GM23248 (cell line): Measurements from ENCODE around the gene ZNF598. TPM values are rescaled to one million over a fixed set of nuclear protein-coding genes. Genes with fewer than 3 reads are reported as not detected.

Experiments
- DNase-seq: peaks from one replicate; pipeline ENCODE4 v3.0.0-alpha.2; 2015
- H2AFZ ChIP-seq: fragments of 200-600 bp; sonication (generic); 2 replicates; pipeline ENCODE4 v1.6.1; 2016; ENCODE audit warnings: antibody characterized with exemption
- H3F3A ChIP-seq: fragments of 200-600 bp; sonication (generic); 2 replicates; pipeline ENCODE4 v1.6.1; 2016; ENCODE audit warnings: mild to moderate bottlenecking, antibody characterized with exemption, mixed run types; ENCODE audit not compliant: insufficient read depth
- H3K27ac ChIP-seq: fragments of 200-600 bp; sonication (generic); 2 replicates; pipeline ENCODE4 v1.5.1; 2016; ENCODE audit warnings: mild to moderate bottlenecking
- H3K27me3 ChIP-seq: fragments of 200-600 bp; sonication (generic); replicated peaks from 2 replicates; pipeline ENCODE4 v1.6.1; 2016; ENCODE audit warnings: mild to moderate bottlenecking; ENCODE audit not compliant: insufficient read depth
- H3K36me3 ChIP-seq: fragments of 200-600 bp; sonication (generic); 2 replicates; pipeline ENCODE4 v1.6.1; 2016; ENCODE audit warnings: low read depth, mild to moderate bottlenecking
- H3K4me1 ChIP-seq: fragments of 200-600 bp; sonication (generic); 2 replicates; pipeline ENCODE4 v1.6.1; 2016; ENCODE audit warnings: mild to moderate bottlenecking; ENCODE audit not compliant: insufficient read depth
- H3K4me2 ChIP-seq: fragments of 200-600 bp; sonication (generic); one replicate; pipeline ENCODE4 v1.6.1; 2016; ENCODE audit warnings: mild to moderate bottlenecking; ENCODE audit not compliant: unreplicated experiment
- H3K4me3 ChIP-seq: fragments of 200-600 bp; sonication (generic); 2 replicates; pipeline ENCODE4 v1.5.1; 2016; ENCODE audit warnings: mild to moderate bottlenecking
- H3K79me2 ChIP-seq: fragments of 200-600 bp; sonication (generic); 2 replicates; pipeline ENCODE4 v1.6.1; 2016; ENCODE audit warnings: mild to moderate bottlenecking; ENCODE audit not compliant: insufficient read depth
- H3K9ac ChIP-seq: fragments of 200-600 bp; sonication (generic); 2 replicates; pipeline ENCODE4 v1.6.1; 2016; ENCODE audit warnings: mild to moderate bottlenecking
- H3K9me2 ChIP-seq: fragments of 200-600 bp; sonication (generic); 2 replicates; pipeline ENCODE4 v1.6.1; 2016; ENCODE audit warnings: mixed run types, mild to moderate bottlenecking, moderate library complexity; ENCODE audit not compliant: insufficient read depth
- H3K9me3 ChIP-seq: fragments of 200-600 bp; sonication (generic); one replicate; pipeline ENCODE4 v1.6.1; 2017; ENCODE audit warnings: low read depth
- H4K20me1 ChIP-seq: fragments of 200-600 bp; sonication (generic); 2 replicates; pipeline ENCODE4 v1.6.0; 2016; ENCODE audit not compliant: insufficient read depth
- EZH2 ChIP-seq: fragments of 200-600 bp; sonication (generic); IDR thresholded peaks from 2 replicates; pipeline ENCODE4 v1.6.1; 2018; ENCODE audit warnings: antibody characterized with exemption, mild to moderate bottlenecking; ENCODE audit not compliant: insufficient read depth, poor library complexity, severe bottlenecking
- EZH2phosphoT487 ChIP-seq: fragments of 200-600 bp; sonication (generic); IDR thresholded peaks from 2 replicates; pipeline ENCODE4 v1.6.1; 2018; ENCODE audit warnings: antibody characterized with exemption, moderate library complexity, mild to moderate bottlenecking, low read depth; ENCODE audit not compliant: insufficient read depth
- WGBS, 2 experiments: methylation state at CpG; one replicate each; pipeline ENCODE4 v1.1.6; 2015 to 2017; ENCODE audit warnings: low lambda C conversion rate in 2 of 2, low coverage in 1 of 2; ENCODE audit errors: missing lambda C conversion rate in 2 of 2; 5-methylcytosine and 5-hydroxymethylcytosine counted together
- in situ Hi-C: fragments of 300-500 bp; cut with MboI; formaldehyde crosslinking; loops from 2 replicates; pipeline ENCODE4 v1.15.0; 2020
- polyA plus RNA-seq: library from polyadenylated mRNA; unstranded; fragments of >200 nt; fragmentation: Nextera tagmentation; extraction: Ambion mirVana; gene quantifications from 2 replicates; pipeline ENCODE4 v1.2.1, GENCODE V29; 2016
- small RNA-seq: library from RNA; depleted of rRNA; stranded (forward); fragments of <200 nt; gene quantifications from one replicate; pipeline ENCODE3, GENCODE V24; 2014; ENCODE audit warnings: low read depth, low replicate concordance
- total RNA-seq: library from RNA; depleted of rRNA; stranded (reverse); fragments of >200 nt; shearing (Covaris generic); gene quantifications from 2 replicates; pipeline ENCODE4 v1.2.3, GENCODE V29; 2014; rRNA removed

ZNF598 gene
- total and polyA plus RNA-seq, 2 experiments from 2014 or later = 12.2 to 21.2 TPM

GRCh38 chr16:1953734-1954133 is 55.9 kb downstream of the ZNF598 start:
- DNase-seq = no peak
- Histone ChIP-seq H3K4me3 (no peak overlapping the region), H2AFZ (no peak overlapping the region), H3K4me2 (no peak overlapping the region), H3K9me3 (no peaks in the 10 kb centered on the region), H3K27me3 (no peaks in the 10 kb centered on the region), H3K9ac (no peak overlapping the region), H3K27ac (no peak overlapping the region), H3K36me3 (no peaks in the 10 kb centered on the region), H4K20me1 (no peaks in the 10 kb centered on the region), H3K9me2 (no peaks in the 10 kb centered on the region), H3K79me2 (no peaks in the 10 kb centered on the region), H3K4me1 (no peaks in the 10 kb centered on the region), H3F3A (no peaks in the 10 kb centered on the region)
- in situ Hi-C loops = no loop called here
- TF ChIP-seq EZH2phosphoT487 (no peak), EZH2 (no peak)
- WGBS, 2 experiments = 86 to 90% methylated on average over 22 of the region's 22 CpGs

- in situ Hi-C loops = no loop called here
- Histone ChIP-seq H3K9me3 (no peaks in the 10 kb centered on the region), H4K20me1 (no peaks in the 10 kb centered on the region), H3K27ac (no peak overlapping the region), H3K36me3 (no peaks in the 10 kb centered on the region), H3K4me2 (no peak overlapping the region), H2AFZ (no peak overlapping the region), H3F3A (no peaks in the 10 kb centered on the region), H3K4me1 (no peaks in the 10 kb centered on the region), H3K9ac (no peak overlapping the region), H3K27me3 (no peaks in the 10 kb centered on the region), H3K9me2 (no peaks in the 10 kb centered on the region), H3K79me2 (no peaks in the 10 kb centered on the region), H3K4me3 (no peak overlapping the region)
- WGBS, 2 experiments = 82 to 83% methylated on average over 19 of the region's 19 CpGs
- TF ChIP-seq EZH2phosphoT487 (no peak), EZH2 (no peak)
- DNase-seq = no peak
Observed at GRCh38 chr16:1950559-1950958, 59.1 kb downstream of the ZNF598 start.

DNA sequence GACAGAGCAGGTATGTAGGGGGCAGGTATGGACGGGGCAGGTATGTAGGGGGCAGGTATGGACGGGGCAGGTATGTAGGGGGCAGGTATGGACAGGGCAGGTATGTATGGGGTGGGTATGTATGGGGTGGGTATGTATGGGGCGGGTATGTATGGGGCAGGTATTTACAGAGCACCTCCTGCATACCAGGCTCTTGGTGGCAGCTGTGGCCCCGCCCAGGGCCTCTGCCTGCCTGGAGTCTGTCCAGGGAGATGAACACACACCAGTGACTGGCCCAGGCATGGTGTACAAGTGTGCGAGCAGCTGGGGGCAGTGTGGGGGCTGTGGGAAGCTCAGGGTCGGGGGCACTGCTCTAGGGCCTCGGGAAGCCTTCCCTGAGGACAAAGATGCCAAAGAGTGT is 59.6 kb downstream of the ZNF598 start:
- 39 to 68% methylated on average over 2 to 7 of the region's 7 CpGs for WGBS, 2 experiments
- Histone ChIP-seq H3K9me3 (no peaks in the 10 kb centered on the region), H3K27ac (no peak overlapping the region), H3K79me2 (no peaks in the 10 kb centered on the region), H3K4me3 (no peak overlapping the region), H3K4me1 (no peaks in the 10 kb centered on the region), H3K9me2 (no peaks in the 10 kb centered on the region), H2AFZ (no peak overlapping the region), H3K27me3 (no peaks in the 10 kb centered on the region), H4K20me1 (no peaks in the 10 kb centered on the region), H3K9ac (no peak overlapping the region), H3K4me2 (no peak overlapping the region), H3K36me3 (no peaks in the 10 kb centered on the region), H3F3A (no peaks in the 10 kb centered on the region)
- TF ChIP-seq EZH2phosphoT487 (no peak), EZH2 (no peak)
- DNase-seq = peak; percentile 28
- in situ Hi-C loops = no loop called here

DNA sequence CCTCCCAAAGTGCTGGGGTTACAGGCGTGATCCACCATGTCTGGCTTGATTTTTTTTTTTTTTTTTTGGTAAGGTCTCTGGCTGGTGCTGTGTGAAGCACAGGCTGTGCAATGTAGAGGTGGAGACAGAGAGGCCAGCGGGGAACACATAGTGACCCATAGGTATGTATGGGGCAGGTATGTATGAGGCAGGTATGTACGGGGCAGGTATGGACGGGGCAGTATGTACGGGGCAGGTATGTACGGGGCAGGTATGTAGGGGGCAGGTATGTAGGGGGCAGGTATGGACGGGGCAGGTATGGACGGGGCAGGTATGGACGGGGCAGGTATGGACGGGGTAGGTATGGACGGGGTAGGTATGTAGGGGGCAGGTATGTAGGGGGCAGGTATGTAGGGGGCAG is 60.1 kb downstream of the ZNF598 start:
- Histone ChIP-seq H3K27ac (no peak overlapping the region), H3F3A (no peaks in the 10 kb centered on the region), H3K79me2 (no peaks in the 10 kb centered on the region), H3K4me3 (no peak overlapping the region), H3K36me3 (no peaks in the 10 kb centered on the region), H3K4me1 (no peaks in the 10 kb centered on the region), H2AFZ (no peak overlapping the region), H3K4me2 (no peak overlapping the region), H3K9ac (no peak overlapping the region), H3K27me3 (no peaks in the 10 kb centered on the region), H4K20me1 (no peaks in the 10 kb centered on the region), H3K9me3 (no peaks in the 10 kb centered on the region), H3K9me2 (no peaks in the 10 kb centered on the region)
- WGBS, 2 experiments = 77 to 78% methylated on average over 8 to 11 of the region's 11 CpGs
- in situ Hi-C loops = no loop called here
- DNase-seq = no peak
- no peak for TF ChIP-seq EZH2
- TF ChIP-seq EZH2phosphoT487 = no peak

Small RNAs within 50 kb of the gene (small RNA-seq; reads per million reads assigned to genes)
- gene AC005363.2 = not detected
- not detected for gene RN7SL219P
- not detected for gene SNORA10
- not detected for gene SNORA64

Other genes with a start within 250 kb of the ZNF598 start
Only the 30 nearest of the 33 such genes appear.
- 96.5 and 99.4 TPM in 2 replicates for gene MRPS34, start 236.7 kb downstream of the ZNF598 start, total RNA-seq
- gene MRPS34, start 236.7 kb downstream of the ZNF598 start, polyA plus RNA-seq = 113 and 119 TPM in 2 replicates
- gene SPSB3, start 227.2 kb downstream of the ZNF598 start, total RNA-seq = 35.3 and 50.2 TPM in 2 replicates
- gene SPSB3, start 227.2 kb downstream of the ZNF598 start, polyA plus RNA-seq = 35.1 and 35.6 TPM in 2 replicates
- gene NUBP2, start 226.9 kb downstream of the ZNF598 start, total RNA-seq = 88.9 and 189 TPM in 2 replicates
- gene NUBP2, start 226.9 kb downstream of the ZNF598 start, polyA plus RNA-seq = 64.3 and 66.4 TPM in 2 replicates
- gene IGFALS, start 216.1 kb downstream of the ZNF598 start, total RNA-seq = 0.51 TPM in 1 of 2 replicates, not detected in the other
- not detected in 2 replicates for gene IGFALS, start 216.1 kb downstream of the ZNF598 start, polyA plus RNA-seq
- 48.4 and 76.5 TPM in 2 replicates for gene HAGH, start 183.0 kb downstream of the ZNF598 start, total RNA-seq
- 45.5 and 48.9 TPM in 2 replicates for gene HAGH, start 183.0 kb downstream of the ZNF598 start, polyA plus RNA-seq
- 40.9 and 55.3 TPM in 2 replicates for gene FAHD1, start 182.6 kb downstream of the ZNF598 start, total RNA-seq
- 39.7 and 40.6 TPM in 2 replicates for gene FAHD1, start 182.6 kb downstream of the ZNF598 start, polyA plus RNA-seq
- gene MEIOB, start 137.7 kb downstream of the ZNF598 start, total RNA-seq = 0.38 TPM in 1 of 2 replicates, not detected in the other
- gene MEIOB, start 137.7 kb downstream of the ZNF598 start, polyA plus RNA-seq = 0.14 TPM in 1 of 2 replicates, not detected in the other
- gene HS3ST6, start 91.4 kb downstream of the ZNF598 start, total RNA-seq = not detected in 2 replicates
- gene HS3ST6, start 91.4 kb downstream of the ZNF598 start, polyA plus RNA-seq = not detected in 2 replicates
- 13.9 and 14.1 TPM in 2 replicates for gene MSRB1, start 66.6 kb downstream of the ZNF598 start, total RNA-seq
- 26.9 and 27.4 TPM in 2 replicates for gene MSRB1, start 66.6 kb downstream of the ZNF598 start, polyA plus RNA-seq
- not detected in 2 replicates for gene RPL3L, start 55.1 kb downstream of the ZNF598 start, total RNA-seq
- gene RPL3L, start 55.1 kb downstream of the ZNF598 start, polyA plus RNA-seq = not detected in 2 replicates
- gene NDUFB10, start 50.3 kb downstream of the ZNF598 start, total RNA-seq = 136 and 220 TPM in 2 replicates
- gene NDUFB10, start 50.3 kb downstream of the ZNF598 start, polyA plus RNA-seq = 266 and 279 TPM in 2 replicates
- gene RPS2, start 45.0 kb downstream of the ZNF598 start, total RNA-seq = 1,339 and 1,536 TPM in 2 replicates
- gene RPS2, start 45.0 kb downstream of the ZNF598 start, polyA plus RNA-seq = 1,060 and 1,077 TPM in 2 replicates
- not detected in 2 replicates for gene RNF151, start 43.0 kb downstream of the ZNF598 start, total RNA-seq
- gene RNF151, start 43.0 kb downstream of the ZNF598 start, polyA plus RNA-seq = 0.25 TPM in 1 of 2 replicates, not detected in the other
- gene TBL3, start 37.8 kb downstream of the ZNF598 start, total RNA-seq = 43.7 and 68.5 TPM in 2 replicates
- gene TBL3, start 37.8 kb downstream of the ZNF598 start, polyA plus RNA-seq = 46.8 and 52.0 TPM in 2 replicates
- not detected in 2 replicates for gene NOXO1, start 28.4 kb downstream of the ZNF598 start, total RNA-seq
- gene NOXO1, start 28.4 kb downstream of the ZNF598 start, polyA plus RNA-seq = 0.23 TPM in 1 of 2 replicates, not detected in the other
- gene GFER, start 25.6 kb downstream of the ZNF598 start, total RNA-seq = 16.4 and 26.4 TPM in 2 replicates
- gene GFER, start 25.6 kb downstream of the ZNF598 start, polyA plus RNA-seq = 31.0 and 31.6 TPM in 2 replicates
- gene SYNGR3, start 19.9 kb downstream of the ZNF598 start, total RNA-seq = 0.22 and 0.76 TPM in 2 replicates
- gene SYNGR3, start 19.9 kb downstream of the ZNF598 start, polyA plus RNA-seq = 0.72 and 1.3 TPM in 2 replicates
- not detected in 2 replicates for gene NPW, start 10.0 kb upstream of the ZNF598 start, total RNA-seq
- gene NPW, start 10.0 kb upstream of the ZNF598 start, polyA plus RNA-seq = 2.1 and 3.0 TPM in 2 replicates
- 27.3 and 39.7 TPM in 2 replicates for gene NHERF2, start 17.1 kb upstream of the ZNF598 start, total RNA-seq
- gene NHERF2, start 17.1 kb upstream of the ZNF598 start, polyA plus RNA-seq = 29.0 and 45.1 TPM in 2 replicates
- gene NTHL1, start 38.0 kb upstream of the ZNF598 start, total RNA-seq = 19.9 and 22.8 TPM in 2 replicates
- 20.3 and 21.2 TPM in 2 replicates for gene NTHL1, start 38.0 kb upstream of the ZNF598 start, polyA plus RNA-seq
- 53.7 and 84.6 TPM in 2 replicates for gene TSC2, start 38.2 kb upstream of the ZNF598 start, total RNA-seq
- gene TSC2, start 38.2 kb upstream of the ZNF598 start, polyA plus RNA-seq = 43.3 and 52.2 TPM in 2 replicates
- 200 and 201 TPM in 2 replicates for gene PKD1, start 126.1 kb upstream of the ZNF598 start, total RNA-seq
- gene PKD1, start 126.1 kb upstream of the ZNF598 start, polyA plus RNA-seq = 43.7 and 48.4 TPM in 2 replicates
- not detected in 2 replicates for gene RAB26, start 138.8 kb upstream of the ZNF598 start, total RNA-seq
- gene RAB26, start 138.8 kb upstream of the ZNF598 start, polyA plus RNA-seq = 0.30 and 0.71 TPM in 2 replicates
- gene TRAF7, start 146.0 kb upstream of the ZNF598 start, total RNA-seq = 72.7 and 74.2 TPM in 2 replicates
- 28.8 and 29.3 TPM in 2 replicates for gene TRAF7, start 146.0 kb upstream of the ZNF598 start, polyA plus RNA-seq
- under 0.01 TPM in 1 of 2 replicates, not detected in the other for gene CASKIN1, start 186.8 kb upstream of the ZNF598 start, total RNA-seq
- not detected in 2 replicates for gene CASKIN1, start 186.8 kb upstream of the ZNF598 start, polyA plus RNA-seq
- gene MLST8, start 195.6 kb upstream of the ZNF598 start, total RNA-seq = 58.6 and 62.9 TPM in 2 replicates
- 46.5 and 54.6 TPM in 2 replicates for gene MLST8, start 195.6 kb upstream of the ZNF598 start, polyA plus RNA-seq
- gene BRICD5, start 201.0 kb upstream of the ZNF598 start, total RNA-seq = 2.1 and 2.9 TPM in 2 replicates
- 0.22 and 0.56 TPM in 2 replicates for gene BRICD5, start 201.0 kb upstream of the ZNF598 start, polyA plus RNA-seq
- gene PGP, start 205.0 kb upstream of the ZNF598 start, total RNA-seq = 21.4 and 25.5 TPM in 2 replicates
- 10.1 TPM in 2 replicates for gene PGP, start 205.0 kb upstream of the ZNF598 start, polyA plus RNA-seq
- 32.7 and 41.5 TPM in 2 replicates for gene E4F1, start 213.8 kb upstream of the ZNF598 start, total RNA-seq
- 13.5 and 15.5 TPM in 2 replicates for gene E4F1, start 213.8 kb upstream of the ZNF598 start, polyA plus RNA-seq
- 0.13 TPM in 1 of 2 replicates, not detected in the other for gene DNASE1L2, start 226.6 kb upstream of the ZNF598 start, total RNA-seq
- 0.80 and 0.89 TPM in 2 replicates for gene DNASE1L2, start 226.6 kb upstream of the ZNF598 start, polyA plus RNA-seq